HG03196 (cell line): Measurements from ENCODE around the gene LSM2.
"Not testable (repeated sequence)": the region's sequence is repeated elsewhere in the genome, so short reads cannot be mapped to it uniquely, and the experiment has no call there.

Experiments used
- ATAC-seq: cut with Tn5 transposase; IDR thresholded peaks from one replicate; pipeline ENCODE4 v1.9.1; 2021; ENCODE audit not compliant: unreplicated experiment

The LSM2 gene

GRCh38 chr6:31827286-31828079 lies 20.7 kb upstream of the LSM2 start, which contains the start of gene HSPA1B:
HSPA1B (plus strand) TSS chr6:31827738; CDS start chr6:31827951, 213 bp downstream.
- ATAC-seq, result peak; percentile 60

- ATAC-seq, result no peak
These were observed 20.1 kb upstream of the LSM2 start for GRCh38 chr6:31826793-31827285.

- no peak for ATAC-seq
These were observed 18.8 kb upstream of the LSM2 start for GRCh38 chr6:31825553-31825952.

- not testable (repeated sequence) for ATAC-seq
These were observed 16.9 kb upstream of the LSM2 start for GRCh38 chr6:31823592-31824196.

- peak; percentile 39 for ATAC-seq
These were observed 15.5 kb upstream of the LSM2 start for GRCh38 chr6:31822036-31822821.

GRCh38 chr6:31821301-31822035 lies 14.7 kb upstream of the LSM2 start:
- peak; percentile 26 for ATAC-seq

- not testable (repeated sequence) for ATAC-seq
These were observed 13.6 kb upstream of the LSM2 start for GRCh38 chr6:31820399-31820798.

GRCh38 chr6:31819871-31820299 lies 13.1 kb upstream of the LSM2 start:
- no peak for ATAC-seq

GRCh38 chr6:31817929-31818511 lies 11.3 kb upstream of the LSM2 start:
- ATAC-seq, result not testable (repeated sequence)

GRCh38 chr6:31817133-31817928 lies 10.6 kb upstream of the LSM2 start:
- ATAC-seq, result not testable (repeated sequence)

- no peak for ATAC-seq
These were observed 8.5 kb upstream of the LSM2 start, which contains the start of the genes HSPA1A and HSPA1L for GRCh38 chr6:31815025-31815838. HSPA1A (plus strand) TSS chr6:31815543; CDS start chr6:31815757, 214 bp downstream. HSPA1L (minus strand) TSS chr6:31815283; CDS start chr6:31811972, 3,311 bp downstream.

GRCh38 chr6:31814677-31815024 lies 7.9 kb upstream of the LSM2 start:
- ATAC-seq, result peak; percentile 34

GRCh38 chr6:31813465-31813849 lies 6.7 kb upstream of the LSM2 start:
- no peak for ATAC-seq

- no peak for ATAC-seq
These were observed 4.9 kb upstream of the LSM2 start for GRCh38 chr6:31811645-31812044.

GRCh38 chr6:31808599-31808998 lies 1.8 kb upstream of the LSM2 start:
- ATAC-seq, result not testable (repeated sequence)

GRCh38 chr6:31805939-31806469 lies 762 bp downstream of the LSM2 start:
- peak; percentile 24 for ATAC-seq

- ATAC-seq, result not testable (repeated sequence)
These were observed 5.5 kb downstream of the LSM2 start for GRCh38 chr6:31801031-31801927.
